Activated T-cell treated with anti-CD3 and anti-CD28 coated beads, Interleukin-2, amount 50 U/mL, for 72 hours (primary cell): ENCODE data around the gene CAPN2. TPM values are rescaled to one million over a fixed set of nuclear protein-coding genes. Genes with fewer than 3 reads are reported as not detected.
A peak's percentile ranks its signal among the peaks of the same experiment; 100 is the strongest.

Experiments used
- ATAC-seq, 2 donors: fragments of 150-1000 bp; cut with Tn5 transposase; replicated peaks in 1 of 2; 2 replicates each; pipeline ENCODE4 v1.10.0; 2021; ENCODE audit warnings: moderate library complexity in 2 of 2, mild to moderate bottlenecking in 1 of 2
- DNase-seq, 2 donors: peaks; one replicate each; pipeline ENCODE4 v3.0.0; 2021 to 2022; ENCODE audit warnings: mixed read lengths in 1 of 2
- H3K27ac Mint-ChIP-seq: one replicate; pipeline ENCODE4 v1.8.0; 2022; ENCODE audit warnings: mild to moderate bottlenecking, moderate library complexity, mixed read lengths
- H3K27me3 Mint-ChIP-seq: one replicate; pipeline ENCODE4 v1.8.0; 2022; ENCODE audit warnings: low read depth, mixed read lengths
- H3K36me3 Mint-ChIP-seq, 2 donors: one replicate each; pipeline ENCODE4 v1.8.0; 2022; ENCODE audit warnings: mixed read lengths in 2 of 2, mild to moderate bottlenecking in 1 of 2; ENCODE audit not compliant: insufficient read depth in 2 of 2
- H3K4me1 Mint-ChIP-seq: one replicate; pipeline ENCODE4 v1.8.0; 2022; ENCODE audit warnings: low read depth, mixed read lengths
- H3K4me3 Mint-ChIP-seq, 2 donors: one replicate each; pipeline ENCODE4 v1.8.0; 2022; ENCODE audit warnings: mild to moderate bottlenecking in 2 of 2, mixed read lengths in 2 of 2, moderate library complexity in 2 of 2
- H3K9me3 Mint-ChIP-seq, 2 donors: one replicate each; pipeline ENCODE4 v1.8.0; 2022; ENCODE audit warnings: mixed read lengths in 2 of 2
- total RNA-seq, 2 donors: library from RNA; stranded (reverse); gene quantifications; one replicate each; pipeline ENCODE4 v1.2.3, GENCODE V29; 2022

Gene CAPN2
- total RNA-seq, 2 donors from 2014 or later, result 37.8 to 58.8 TPM

GRCh38 chr1:223819730-223820514 is 107.6 kb downstream of the CAPN2 start:
- H3K27ac Mint-ChIP-seq, result peak overlapping the region; percentile 25
- no peak overlapping the region for H3K4me3 Mint-ChIP-seq
- no peak for ATAC-seq
- peaks cover 2 to 16% of the 10 kb centered on the region in 2 donors for H3K36me3 Mint-ChIP-seq
- H3K4me1 Mint-ChIP-seq, result peaks cover 34% of the 10 kb centered on the region
- no peaks in the 10 kb centered on the region for H3K27me3 Mint-ChIP-seq
- no peaks in the 10 kb centered on the region for H3K9me3 Mint-ChIP-seq
- no peak for DNase-seq

GRCh38 chr1:223820515-223820858 is 108.1 kb downstream of the CAPN2 start:
- H3K36me3 Mint-ChIP-seq, result peaks cover 2 to 16% of the 10 kb centered on the region in 2 donors
- no peak overlapping the region for H3K4me3 Mint-ChIP-seq
- DNase-seq, result no peak
- H3K27ac Mint-ChIP-seq, result peak overlapping the region; percentile 25
- peaks cover 34% of the 10 kb centered on the region for H3K4me1 Mint-ChIP-seq
- no peaks in the 10 kb centered on the region for H3K27me3 Mint-ChIP-seq
- H3K9me3 Mint-ChIP-seq, result no peaks in the 10 kb centered on the region
- ATAC-seq, result no peak

GRCh38 chr1:223820971-223821370 is 108.6 kb downstream of the CAPN2 start:
- DNase-seq (no peak), ATAC-seq (no peak)
- Mint-ChIP-seq H3K36me3 (peaks cover 2 to 16% of the 10 kb centered on the region in 2 donors), H3K27ac (no peak overlapping the region), H3K27me3 (no peaks in the 10 kb centered on the region), H3K4me1 (peaks cover 35% of the 10 kb centered on the region), H3K4me3 (no peak overlapping the region), H3K9me3 (no peaks in the 10 kb centered on the region)

- H3K4me3 Mint-ChIP-seq, result no peak overlapping the region
- peaks cover 5 to 9% of the 10 kb centered on the region in 2 donors for H3K36me3 Mint-ChIP-seq
- no peak overlapping the region for H3K27ac Mint-ChIP-seq
- H3K27me3 Mint-ChIP-seq, result no peaks in the 10 kb centered on the region
- no peak for ATAC-seq
- DNase-seq, result no peak
- peaks cover 58% of the 10 kb centered on the region for H3K4me1 Mint-ChIP-seq
- no peaks in the 10 kb centered on the region for H3K9me3 Mint-ChIP-seq
Observed at GRCh38 chr1:223824287-223824686, 111.9 kb downstream of the CAPN2 start.

- Mint-ChIP-seq H3K9me3 (no peaks in the 10 kb centered on the region), H3K4me3 (no peak overlapping the region), H3K27ac (no peak overlapping the region), H3K36me3 (peaks cover 5 to 9% of the 10 kb centered on the region in 2 donors), H3K27me3 (no peaks in the 10 kb centered on the region), H3K4me1 (peaks cover 62% of the 10 kb centered on the region)
- no peak for DNase-seq
- no peak for ATAC-seq
Observed at GRCh38 chr1:223824712-223825111, 112.4 kb downstream of the CAPN2 start.

Other genes with a start within 250 kb of the CAPN2 start
- not detected for gene CAPN8, start 46.8 kb upstream of the CAPN2 start, total RNA-seq
- 10 to 100 TPM; 54.6 to 58.1 TPM for gene TP53BP2, start 133.4 kb downstream of the CAPN2 start, total RNA-seq